ENCODE data around the gene NOP10.

The NOP10 gene

GRCh38 chr15:34370643-34371042 lies 27.7 kb upstream of the NOP10 start:
- TF ChIP-seq MAX (IDR thresholded peaks at IDR 0.05; ENCODE audit: low read depth, low read length), result no peak
- no peak for TF ChIP-seq POLR2A (IDR thresholded peaks at IDR 0.05; ENCODE audit: extremely low read depth, insufficient read length)
- no peak for TF ChIP-seq MYC (IDR thresholded peaks at IDR 0.05; ENCODE audit: low read depth, low read length)
- TF ChIP-seq CTCF (IDR thresholded peaks at IDR 0.05; ENCODE audit: low read depth, low read length), result no peak
- H3K4me3 ChIP-seq (ENCODE audit: low read depth, low read length), result no peak overlapping the region
- no peak for DNase-seq (ENCODE audit: low read depth)

- TF ChIP-seq POLR2A (IDR thresholded peaks at IDR 0.05; ENCODE audit: extremely low read depth, insufficient read length), result no peak
- TF ChIP-seq MAX (IDR thresholded peaks at IDR 0.05; ENCODE audit: low read depth, low read length), result no peak
- no peak for TF ChIP-seq MYC (IDR thresholded peaks at IDR 0.05; ENCODE audit: low read depth, low read length)
- no peak for TF ChIP-seq CTCF (IDR thresholded peaks at IDR 0.05; ENCODE audit: low read depth, low read length)
- peak; percentile 36 for DNase-seq (ENCODE audit: low read depth)
- no peak overlapping the region for H3K4me3 ChIP-seq (ENCODE audit: low read depth, low read length)
These were observed 27.2 kb upstream of the NOP10 start for GRCh38 chr15:34370129-34370528.

GRCh38 chr15:34367101-34368081 lies 24.5 kb upstream of the NOP10 start, which contains the start of gene LPCAT4:
Gene LPCAT4 (minus strand): TSS chr15:34367196. CDS start chr15:34367100, 96 bp downstream.
- peak; percentile 63 for TF ChIP-seq MYC (IDR thresholded peaks at IDR 0.05; ENCODE audit: low read depth, low read length)
- TF ChIP-seq MAX (IDR thresholded peaks at IDR 0.05; ENCODE audit: low read depth, low read length), result peak; percentile 17; the same call in 1 of the 2 replicates
- peak; percentile 88 for TF ChIP-seq POLR2A (IDR thresholded peaks at IDR 0.05; ENCODE audit: extremely low read depth, insufficient read length)
- peak; percentile 76 for TF ChIP-seq CTCF (IDR thresholded peaks at IDR 0.05; ENCODE audit: low read depth, low read length)
- H3K4me3 ChIP-seq (ENCODE audit: low read depth, low read length), result peak within 1 kb of the TSS; percentile 74
- peak; percentile 93 for DNase-seq (ENCODE audit: low read depth)

GRCh38 chr15:34366271-34367065 lies 23.5 kb upstream of the NOP10 start:
- peak; percentile 81 for DNase-seq (ENCODE audit: low read depth)
- H3K4me3 ChIP-seq (ENCODE audit: low read depth, low read length), result peak overlapping the region; percentile 74
- TF ChIP-seq POLR2A (IDR thresholded peaks at IDR 0.05; ENCODE audit: extremely low read depth, insufficient read length), result no peak
- peak; percentile 77 for TF ChIP-seq MAX (IDR thresholded peaks at IDR 0.05; ENCODE audit: low read depth, low read length)
- peak; percentile 78 for TF ChIP-seq MYC (IDR thresholded peaks at IDR 0.05; ENCODE audit: low read depth, low read length)

GRCh38 chr15:34365836-34366235 lies 22.9 kb upstream of the NOP10 start:
- DNase-seq (ENCODE audit: low read depth), result no peak
- peak overlapping the region; percentile 74 for H3K4me3 ChIP-seq (ENCODE audit: low read depth, low read length)
- TF ChIP-seq POLR2A (IDR thresholded peaks at IDR 0.05; ENCODE audit: extremely low read depth, insufficient read length) (no peak), MYC (IDR thresholded peaks at IDR 0.05; ENCODE audit: low read depth, low read length) (no peak), MAX (IDR thresholded peaks at IDR 0.05; ENCODE audit: low read depth, low read length) (no peak), CTCF (IDR thresholded peaks at IDR 0.05; ENCODE audit: low read depth, low read length) (no peak)
